Measurements from ENCODE around the gene PIGR.

GRCh38 chr1:206933333-206933945, 12.8 kb downstream of the PIGR start:
- TF ChIP-seq POLR2A (IDR thresholded peaks at IDR 0.05; ENCODE audit: low read depth, low read length) (no peak), CHD1 (IDR thresholded peaks at IDR 0.05; ENCODE audit: low read depth, low read length) (no peak), RCOR1 (IDR thresholded peaks at IDR 0.05; ENCODE audit: insufficient replicate concordance, low read length) (no peak), FOS (IDR thresholded peaks at IDR 0.05; ENCODE audit: low read depth, low read length) (no peak), MAFK (IDR thresholded peaks at IDR 0.05; ENCODE audit: low read depth, low read length) (no peak), MXI1 (IDR thresholded peaks at IDR 0.05; ENCODE audit: borderline replicate concordance, low read depth, low read length) (no peak), CEBPB (IDR thresholded peaks at IDR 0.05; ENCODE audit: low read depth, low read length) (no peak), BHLHE40 (IDR thresholded peaks at IDR 0.05; ENCODE audit: low read depth, low read length) (no peak), RAD21 (IDR thresholded peaks at IDR 0.05; ENCODE audit: low read length) (peak; percentile 10; the same call in 1 of the 2 replicates)
- TF ChIP-seq, protein P1, sequence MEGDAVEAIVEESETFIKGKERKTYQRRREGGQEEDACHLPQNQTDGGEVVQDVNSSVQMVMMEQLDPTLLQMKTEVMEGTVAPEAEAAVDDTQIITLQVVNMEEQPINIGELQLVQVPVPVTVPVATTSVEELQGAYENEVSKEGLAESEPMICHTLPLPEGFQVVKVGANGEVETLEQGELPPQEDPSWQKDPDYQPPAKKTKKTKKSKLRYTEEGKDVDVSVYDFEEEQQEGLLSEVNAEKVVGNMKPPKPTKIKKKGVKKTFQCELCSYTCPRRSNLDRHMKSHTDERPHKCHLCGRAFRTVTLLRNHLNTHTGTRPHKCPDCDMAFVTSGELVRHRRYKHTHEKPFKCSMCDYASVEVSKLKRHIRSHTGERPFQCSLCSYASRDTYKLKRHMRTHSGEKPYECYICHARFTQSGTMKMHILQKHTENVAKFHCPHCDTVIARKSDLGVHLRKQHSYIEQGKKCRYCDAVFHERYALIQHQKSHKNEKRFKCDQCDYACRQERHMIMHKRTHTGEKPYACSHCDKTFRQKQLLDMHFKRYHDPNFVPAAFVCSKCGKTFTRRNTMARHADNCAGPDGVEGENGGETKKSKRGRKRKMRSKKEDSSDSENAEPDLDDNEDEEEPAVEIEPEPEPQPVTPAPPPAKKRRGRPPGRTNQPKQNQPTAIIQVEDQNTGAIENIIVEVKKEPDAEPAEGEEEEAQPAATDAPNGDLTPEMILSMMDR (conservative IDR thresholded peaks at IDR 0.05; ENCODE audit: low read depth, low read length), result peak; percentile 32; the same call in 1 of the 2 replicates
- TF ChIP-seq, protein P2, sequence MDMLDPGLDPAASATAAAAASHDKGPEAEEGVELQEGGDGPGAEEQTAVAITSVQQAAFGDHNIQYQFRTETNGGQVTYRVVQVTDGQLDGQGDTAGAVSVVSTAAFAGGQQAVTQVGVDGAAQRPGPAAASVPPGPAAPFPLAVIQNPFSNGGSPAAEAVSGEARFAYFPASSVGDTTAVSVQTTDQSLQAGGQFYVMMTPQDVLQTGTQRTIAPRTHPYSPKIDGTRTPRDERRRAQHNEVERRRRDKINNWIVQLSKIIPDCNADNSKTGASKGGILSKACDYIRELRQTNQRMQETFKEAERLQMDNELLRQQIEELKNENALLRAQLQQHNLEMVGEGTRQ (IDR thresholded peaks at IDR 0.05; ENCODE audit: low read depth, low read length), result no peak
- TF ChIP-seq, protein P3, sequence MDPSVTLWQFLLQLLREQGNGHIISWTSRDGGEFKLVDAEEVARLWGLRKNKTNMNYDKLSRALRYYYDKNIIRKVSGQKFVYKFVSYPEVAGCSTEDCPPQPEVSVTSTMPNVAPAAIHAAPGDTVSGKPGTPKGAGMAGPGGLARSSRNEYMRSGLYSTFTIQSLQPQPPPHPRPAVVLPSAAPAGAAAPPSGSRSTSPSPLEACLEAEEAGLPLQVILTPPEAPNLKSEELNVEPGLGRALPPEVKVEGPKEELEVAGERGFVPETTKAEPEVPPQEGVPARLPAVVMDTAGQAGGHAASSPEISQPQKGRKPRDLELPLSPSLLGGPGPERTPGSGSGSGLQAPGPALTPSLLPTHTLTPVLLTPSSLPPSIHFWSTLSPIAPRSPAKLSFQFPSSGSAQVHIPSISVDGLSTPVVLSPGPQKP (IDR thresholded peaks at IDR 0.05; ENCODE audit: borderline replicate concordance, low read depth, low read length), result no peak

Data from IMR-90 (cell line).